Ovary (tissue), 9 donors: ENCODE results near the gene ARF1. TPM values are rescaled to one million over a fixed set of nuclear protein-coding genes. Genes with fewer than 3 reads are reported as not detected.

Experiments used
- DNase-seq, 5 donors: peaks; one replicate each; pipeline ENCODE4 v3.0.0-alpha.2; 2019 to 2020
- H3K27ac ChIP-seq, 2 donors: fragments of 200-600 bp; one replicate each; pipeline versions ENCODE4 v1.5.1 to v1.8.0; 2019 to 2022
- H3K27me3 ChIP-seq: fragments of 200-600 bp; one replicate; pipeline ENCODE4 v1.8.0; 2022
- H3K36me3 ChIP-seq: fragments of 200-600 bp; sonication (generic); one replicate; pipeline ENCODE4 v1.5.1; 2019
- H3K4me1 ChIP-seq: one replicate; pipeline ENCODE4 v1.8.1; 2013; ENCODE audit warnings: mild to moderate bottlenecking, moderate library complexity; ENCODE audit not compliant: insufficient read depth
- H3K4me3 ChIP-seq: fragments of 200-600 bp; sonication (generic); one replicate; pipeline ENCODE4 v1.5.1; 2017
- H3K9me3 ChIP-seq, 2 donors: fragments of 200-600 bp in 1 of 2; sonication (generic) in 1 of 2; one replicate each; pipeline versions ENCODE4 v1.5.1 to v1.8.1; 2013 to 2019; ENCODE audit warnings: mild to moderate bottlenecking in 1 of 2, moderate library complexity in 1 of 2
- EP300 ChIP-seq: sonication (generic); formaldehyde crosslinking; IDR thresholded peaks from one replicate; pipeline ENCODE4 v1.6.1; 2017; ENCODE audit warnings: antibody characterized with exemption
- POLR2A ChIP-seq: fragments of 450-650 bp; IDR thresholded peaks from one replicate; pipeline ENCODE4 v1.6.1; 2017; ENCODE audit warnings: antibody characterized with exemption, mild to moderate bottlenecking, moderate library complexity
- WGBS, 3 donors: extraction: QIAGEN DNeasy Blood & Tissue Kit in 1 of 3; methylation state at CpG; one replicate each; pipeline versions ENCODE4 v1.1.5 to v1.1.7; 2013 to 2017; 5-methylcytosine and 5-hydroxymethylcytosine counted together
- intact Hi-C, 4 donors: fragments of 100-400 bp; cut with DNase I; formaldehyde crosslinking; loops; one replicate each; pipeline versions ENCODE4 v1.11.0 to v1.15.1; 2022 to 2023
- polyA plus RNA-seq, 2 donors: library from polyadenylated mRNA; stranded (reverse); fragments of 200-250 nt in 1 of 2; fragments of 350-450 nt in 1 of 2; fragmentation: Illumina TruSeq in 1 of 2; extraction: RNeasy Lipid Tissue Mini Kit (QIAGEN cat#74804) in 1 of 2; gene quantifications; one replicate each; pipeline ENCODE4 v1.2.3, GENCODE V29; 2013 to 2014
- total RNA-seq, 7 donors: library from RNA; depleted of rRNA in 2 of 7; stranded (reverse); fragments of >200 nt in 2 of 7; fragmentation: NEBNext Ultra II Directional in 3 of 7; extraction: Animal tissue kit (Norgen Biotek cat#: 25700) in 3 of 7; gene quantifications; one replicate each; pipeline versions ENCODE4 v1.1.0 to v1.2.4, GENCODE V29; 2016 to 2023
- TF ChIP-seq, protein P1 (sequence below), 3 donors: fragments of 450-650 bp in 2 of 3; fragments of 200-600 bp in 1 of 3; IDR thresholded peaks; one replicate each; pipeline versions ENCODE4 v1.5.1 to v1.8.0; 2016 to 2022; ENCODE audit warnings: antibody characterized with exemption in 3 of 3, mild to moderate bottlenecking in 1 of 3
- donor health status: DM: no; HTN: no; CAD: no; lungs with moderate emphysema.
- donor health status: DM: no; HTN: no; CAD: no.
- donor health status: Bipolar disorder and iron deficiency.
- donor health status: DM: yes; HTN: yes; CAD: no.
- donor health status: DM: no; HTN: no; CAD: no.
- donor health status: DM: yes; HTN: yes; CAD: no.

ARF1 gene
- total and polyA plus RNA-seq, 9 donors = 179 to 345 (median 285) TPM

DNA sequence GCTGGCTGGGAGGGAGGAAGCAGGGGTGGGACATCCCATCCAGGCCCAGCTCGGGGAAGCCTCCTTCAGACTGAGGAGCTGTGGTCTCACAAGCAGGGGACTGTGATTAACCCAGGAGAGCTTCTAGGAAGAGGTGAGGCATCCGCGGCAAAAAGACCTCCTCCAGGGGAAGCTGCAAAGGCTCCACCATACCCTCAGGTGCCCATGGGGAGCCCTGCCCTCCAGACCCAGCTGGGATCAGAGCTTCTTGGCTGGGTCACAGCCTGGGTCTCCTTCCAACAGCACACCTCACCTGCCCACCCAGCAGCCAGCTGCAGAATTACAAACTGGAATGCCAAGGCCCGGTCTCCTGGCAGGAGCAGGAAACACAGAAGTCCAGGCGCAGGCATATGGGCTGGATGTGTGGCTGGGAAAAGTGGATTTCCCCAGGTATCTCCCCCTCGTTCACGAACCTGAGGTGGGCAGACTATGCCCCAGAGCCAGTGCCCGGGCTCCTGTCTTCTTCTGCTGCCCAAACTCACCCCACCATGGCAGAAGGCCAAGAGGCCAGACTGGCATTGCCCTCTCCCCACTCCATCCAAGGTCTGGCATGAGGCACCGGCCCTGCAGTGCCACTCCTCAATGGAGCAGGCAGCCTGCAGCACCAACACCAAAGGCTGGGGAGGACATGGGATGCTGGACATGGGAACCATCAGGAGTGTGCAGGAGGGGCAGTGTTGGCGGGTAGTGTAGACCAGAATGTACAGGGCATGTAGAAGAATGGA lies 15.4 kb upstream of the ARF1 start:
- no peak overlapping the region for H3K4me3 ChIP-seq
- H3K27ac ChIP-seq = no peak overlapping the region
- H3K36me3 ChIP-seq = no peaks in the 10 kb centered on the region
- TF ChIP-seq EP300 = no peak
- TF ChIP-seq, protein P1, sequence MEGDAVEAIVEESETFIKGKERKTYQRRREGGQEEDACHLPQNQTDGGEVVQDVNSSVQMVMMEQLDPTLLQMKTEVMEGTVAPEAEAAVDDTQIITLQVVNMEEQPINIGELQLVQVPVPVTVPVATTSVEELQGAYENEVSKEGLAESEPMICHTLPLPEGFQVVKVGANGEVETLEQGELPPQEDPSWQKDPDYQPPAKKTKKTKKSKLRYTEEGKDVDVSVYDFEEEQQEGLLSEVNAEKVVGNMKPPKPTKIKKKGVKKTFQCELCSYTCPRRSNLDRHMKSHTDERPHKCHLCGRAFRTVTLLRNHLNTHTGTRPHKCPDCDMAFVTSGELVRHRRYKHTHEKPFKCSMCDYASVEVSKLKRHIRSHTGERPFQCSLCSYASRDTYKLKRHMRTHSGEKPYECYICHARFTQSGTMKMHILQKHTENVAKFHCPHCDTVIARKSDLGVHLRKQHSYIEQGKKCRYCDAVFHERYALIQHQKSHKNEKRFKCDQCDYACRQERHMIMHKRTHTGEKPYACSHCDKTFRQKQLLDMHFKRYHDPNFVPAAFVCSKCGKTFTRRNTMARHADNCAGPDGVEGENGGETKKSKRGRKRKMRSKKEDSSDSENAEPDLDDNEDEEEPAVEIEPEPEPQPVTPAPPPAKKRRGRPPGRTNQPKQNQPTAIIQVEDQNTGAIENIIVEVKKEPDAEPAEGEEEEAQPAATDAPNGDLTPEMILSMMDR (IDR thresholded peaks at IDR 0.05) = no peak
- TF ChIP-seq POLR2A = no peak
- DNase-seq = no peak
- 45 to 52% (median 51%) methylated on average over 10 of the region's 10 CpGs for whole genome bisulfite sequencing, 3 donors
- H3K4me1 ChIP-seq = no peaks in the 10 kb centered on the region
- H3K27me3 ChIP-seq = no peaks in the 10 kb centered on the region
- intact Hi-C loops = no loop called here
- H3K9me3 ChIP-seq = no peaks in the 10 kb centered on the region

DNA sequence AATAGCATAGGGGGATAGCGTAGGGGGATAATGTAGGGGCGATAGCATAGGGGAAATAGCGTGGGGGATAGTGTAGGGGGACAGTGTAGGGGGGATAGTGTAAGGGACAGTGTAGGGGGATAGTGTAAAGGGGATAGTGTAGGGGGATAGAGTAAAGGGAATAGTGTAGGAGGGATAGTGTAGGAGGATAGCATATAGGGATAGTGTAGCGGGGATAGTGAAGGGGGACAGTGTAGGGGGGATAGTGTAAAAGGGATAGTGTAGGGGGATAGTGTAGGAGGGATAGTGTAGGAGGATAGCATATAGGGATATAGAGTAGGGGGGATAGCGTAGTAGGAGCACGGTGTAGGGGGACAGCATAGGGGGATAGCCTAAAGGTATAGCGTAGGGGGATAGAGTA lies 14.1 kb upstream of the ARF1 start:
- no peak for TF ChIP-seq POLR2A
- TF ChIP-seq EP300 = no peak
- TF ChIP-seq, protein P1 (IDR thresholded peaks at IDR 0.05) = no peak
- H3K36me3 ChIP-seq = no peaks in the 10 kb centered on the region
- H3K4me1 ChIP-seq = peaks cover 4% of the 10 kb centered on the region
- intact Hi-C loops = loop anchor here in 1 of 4 donors (2.0 kb wide), 1 partner anchor 116 kb away; no protein-coding TSS in a partner anchor
- H3K27ac ChIP-seq = no peak overlapping the region
- no peak for DNase-seq
- no peaks in the 10 kb centered on the region for H3K9me3 ChIP-seq
- H3K4me3 ChIP-seq = no peak overlapping the region
- 63 to 72% (median 71%) methylated on average over 7 of the region's 7 CpGs for WGBS, 3 donors
- no peaks in the 10 kb centered on the region for H3K27me3 ChIP-seq

DNA sequence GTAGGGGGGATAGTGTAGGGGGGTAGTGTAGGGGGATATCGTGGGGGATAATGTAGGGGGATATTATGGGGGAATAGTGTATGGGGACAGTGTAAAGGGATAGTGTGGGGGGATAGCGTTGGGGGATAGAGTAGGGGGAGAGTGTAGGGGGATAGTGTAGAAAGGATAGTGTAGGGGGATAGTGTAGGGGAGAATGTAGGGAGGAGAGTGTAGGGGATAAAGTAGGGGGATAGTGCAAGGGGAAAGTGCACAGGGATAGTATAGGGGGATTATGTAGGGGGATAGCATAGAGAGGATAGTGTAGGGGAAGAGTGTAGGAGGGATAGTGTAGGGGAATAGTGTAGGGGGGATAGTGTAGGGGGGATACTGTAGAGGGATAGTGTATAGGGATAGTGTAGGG lies 12.3 kb upstream of the ARF1 start:
- DNase-seq = no peak
- H3K27me3 ChIP-seq = no peaks in the 10 kb centered on the region
- H3K27ac ChIP-seq = no peak overlapping the region
- peaks cover 4% of the 10 kb centered on the region for H3K4me1 ChIP-seq
- TF ChIP-seq POLR2A = no peak
- TF ChIP-seq, protein P1 (IDR thresholded peaks at IDR 0.05) = no peak
- TF ChIP-seq EP300 = no peak
- H3K4me3 ChIP-seq = no peak overlapping the region
- 59 to 72% (median 68%) methylated on average over 2 of the region's 2 CpGs for WGBS, 3 donors
- H3K9me3 ChIP-seq = no peaks in the 10 kb centered on the region
- no peaks in the 10 kb centered on the region for H3K36me3 ChIP-seq
- intact Hi-C loops = no loop called here

DNA sequence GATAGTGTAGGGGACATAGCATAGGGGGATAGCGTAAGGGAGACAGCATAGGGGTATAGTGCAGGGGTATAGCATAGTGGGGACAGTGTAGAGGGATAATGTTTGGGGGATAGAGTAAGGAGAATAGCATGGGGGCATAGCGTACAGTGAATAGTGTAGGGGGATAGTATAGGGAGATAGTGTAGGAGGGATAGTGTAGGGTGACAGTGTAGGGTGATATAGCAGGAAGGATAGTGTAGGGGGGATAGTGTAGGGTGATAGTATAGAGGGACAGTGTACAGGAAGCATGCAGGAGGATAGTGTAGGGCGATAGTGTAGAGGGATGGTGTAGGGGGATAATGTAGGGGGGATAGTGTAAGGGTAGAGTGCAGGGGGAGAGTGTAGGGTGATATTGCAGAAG lies 11.7 kb upstream of the ARF1 start:
- Histone ChIP-seq H3K36me3 (no peaks in the 10 kb centered on the region), H3K4me3 (no peak overlapping the region), H3K9me3 (no peaks in the 10 kb centered on the region), H3K27ac (no peak overlapping the region), H3K4me1 (peaks cover 4% of the 10 kb centered on the region), H3K27me3 (no peaks in the 10 kb centered on the region)
- WGBS, 3 donors = 71 to 84% (median 80%) methylated on average over 3 of the region's 3 CpGs
- intact Hi-C loops = no loop called here
- TF ChIP-seq, protein P1 (IDR thresholded peaks at IDR 0.05) = no peak
- TF ChIP-seq POLR2A (no peak), EP300 (no peak)
- no peak for DNase-seq
